Measurements from ENCODE around the gene XYLT1. TPM values are rescaled to one million over a fixed set of nuclear protein-coding genes. Genes with fewer than 3 reads are reported as not detected.

Gene XYLT1
- total RNA-seq, 6 experiments from 2014 or later: 22.0 to 51.1 (median 27.5) TPM

DNA sequence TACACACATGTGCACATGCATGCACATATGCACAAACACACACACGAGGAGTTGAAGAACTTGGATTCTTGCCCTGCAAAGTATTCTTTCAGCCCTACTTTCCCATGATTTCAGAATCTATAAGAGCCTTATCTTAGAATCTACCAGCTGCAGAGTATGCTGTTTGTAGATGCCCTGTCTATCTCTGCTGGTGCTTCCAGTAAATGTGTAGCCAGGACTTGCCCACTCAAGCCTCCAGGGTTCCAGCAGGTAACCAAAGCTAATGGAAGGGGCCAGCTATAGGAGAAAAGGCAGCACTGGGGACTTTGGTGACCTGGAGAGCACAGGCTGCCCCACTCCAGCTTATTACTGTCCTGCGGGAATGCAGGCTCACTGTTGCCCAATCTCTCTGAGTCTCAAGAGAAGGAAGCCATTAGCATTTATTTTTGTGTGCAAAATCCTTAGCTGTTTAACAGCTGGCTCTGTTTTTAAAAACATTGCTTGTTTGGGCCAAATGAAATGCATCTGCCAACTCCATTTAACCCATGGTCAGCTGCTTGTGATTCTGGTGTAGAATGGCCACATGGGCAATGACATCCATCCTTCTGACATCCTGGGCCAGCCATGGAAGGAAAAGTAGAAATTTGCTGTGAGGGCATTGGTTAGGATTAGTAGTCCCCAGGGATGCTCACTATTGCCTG, 28.6 kb upstream of the XYLT1 start:
- Mint-ChIP-seq H3K27ac (no peak overlapping the region), H3K9me3 (no peaks in the 10 kb centered on the region), H3K36me3 (ENCODE audit: low read depth) (no peaks in the 10 kb centered on the region), H3K27me3 (ENCODE audit: insufficient read depth) (no peaks in the 10 kb centered on the region; the same call in 1 of the 2 replicates), H3K4me1 (ENCODE audit: low read depth) (peaks cover 27% of the 10 kb centered on the region), H3K4me3 (no peak overlapping the region)
- no peak for DNase-seq
- no peak for TF ChIP-seq CTCF (IDR thresholded peaks at IDR 0.05)

DNA sequence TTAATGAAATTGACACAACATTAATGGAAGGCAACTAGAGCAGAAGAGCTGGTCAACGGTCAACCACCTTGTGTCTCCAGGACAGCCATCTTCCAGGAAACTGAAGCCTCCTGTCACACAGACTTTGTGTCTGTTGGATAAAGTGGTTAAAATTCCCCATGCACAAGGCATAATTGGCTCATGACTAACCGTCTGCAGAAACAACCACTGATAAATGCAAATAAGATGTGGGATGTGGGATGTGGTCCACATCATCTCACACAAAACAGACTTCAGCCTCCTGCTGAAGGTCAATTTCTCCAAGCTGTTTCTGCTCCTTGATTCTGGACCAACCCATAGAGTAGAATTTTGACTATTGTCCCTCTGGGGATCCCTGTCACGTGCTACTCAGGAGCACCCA, 26.9 kb upstream of the XYLT1 start:
- H3K27me3 Mint-ChIP-seq (ENCODE audit: insufficient read depth): no peaks in the 10 kb centered on the region; the same call in 1 of the 2 replicates
- peak; percentile 62 for DNase-seq
- H3K4me1 Mint-ChIP-seq (ENCODE audit: low read depth): peaks cover 27% of the 10 kb centered on the region
- H3K4me3 Mint-ChIP-seq: no peak overlapping the region
- no peak overlapping the region for H3K27ac Mint-ChIP-seq
- H3K9me3 Mint-ChIP-seq: no peaks in the 10 kb centered on the region
- no peak for TF ChIP-seq CTCF (IDR thresholded peaks at IDR 0.05)
- H3K36me3 Mint-ChIP-seq (ENCODE audit: low read depth): no peaks in the 10 kb centered on the region

- TF ChIP-seq CTCF (IDR thresholded peaks at IDR 0.05): no peak
- H3K27ac Mint-ChIP-seq: no peak overlapping the region
- DNase-seq: no peak
- no peaks in the 10 kb centered on the region; the same call in 1 of the 2 replicates for H3K27me3 Mint-ChIP-seq (ENCODE audit: insufficient read depth)
- peaks cover 27% of the 10 kb centered on the region for H3K4me1 Mint-ChIP-seq (ENCODE audit: low read depth)
- no peaks in the 10 kb centered on the region for H3K9me3 Mint-ChIP-seq
- H3K36me3 Mint-ChIP-seq (ENCODE audit: low read depth): no peaks in the 10 kb centered on the region
- no peak overlapping the region for H3K4me3 Mint-ChIP-seq
Observed at GRCh38 chr16:17496891-17497290, 26.1 kb upstream of the XYLT1 start.

DNA sequence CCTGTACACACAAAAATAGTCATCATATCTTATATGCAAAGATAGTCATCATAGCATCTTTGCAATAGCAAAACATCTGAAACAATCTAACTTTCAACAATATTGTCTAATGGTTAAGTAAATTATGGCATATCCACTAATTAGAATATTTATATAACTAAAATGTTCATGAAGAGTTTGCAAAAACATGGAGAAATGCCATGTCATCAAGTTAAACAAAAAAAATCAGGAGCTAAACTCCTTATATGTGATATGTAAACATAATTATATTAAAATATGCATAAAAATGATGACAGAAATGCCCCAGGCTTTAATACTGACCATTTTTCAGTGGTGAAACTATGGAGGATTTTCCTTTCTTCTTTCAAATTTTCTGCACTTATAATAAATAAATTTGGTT, 22.3 kb upstream of the XYLT1 start:
- H3K4me3 Mint-ChIP-seq: no peak overlapping the region
- peaks cover 18% of the 10 kb centered on the region for H3K4me1 Mint-ChIP-seq (ENCODE audit: low read depth)
- no peaks in the 10 kb centered on the region; the same call in 1 of the 2 replicates for H3K27me3 Mint-ChIP-seq (ENCODE audit: insufficient read depth)
- H3K27ac Mint-ChIP-seq: no peak overlapping the region
- TF ChIP-seq CTCF (IDR thresholded peaks at IDR 0.05): no peak
- no peak for DNase-seq
- no peaks in the 10 kb centered on the region for H3K9me3 Mint-ChIP-seq
- no peaks in the 10 kb centered on the region for H3K36me3 Mint-ChIP-seq (ENCODE audit: low read depth)

- TF ChIP-seq CTCF (IDR thresholded peaks at IDR 0.05): peak; percentile 7; the same call in 1 of the 2 replicates
- DNase-seq: no peak
- no peak overlapping the region for H3K4me3 Mint-ChIP-seq
- no peaks in the 10 kb centered on the region; the same call in 1 of the 2 replicates for H3K27me3 Mint-ChIP-seq (ENCODE audit: insufficient read depth)
- H3K27ac Mint-ChIP-seq: no peak overlapping the region
- 0 out of 2 replicates have a peak, but pooled peaks cover 5% of the 10 kb centered on the region for H3K4me1 Mint-ChIP-seq (ENCODE audit: low read depth)
- no peaks in the 10 kb centered on the region for H3K9me3 Mint-ChIP-seq
- H3K36me3 Mint-ChIP-seq (ENCODE audit: low read depth): no peaks in the 10 kb centered on the region
Observed at GRCh38 chr16:17491140-17491662, 20.4 kb upstream of the XYLT1 start.

Measured in HFFc6 (cell line).